AG09309 (cell line): ENCODE measurements around the gene GDI1.

Source experiments
- DNase-seq: peaks from one replicate; pipeline ENCODE4 v3.0.0-alpha.2; 2010; ENCODE audit warnings: low read depth
- H3K4me3 ChIP-seq: 2 replicates; pipeline ENCODE4 v1.5.1; 2011; ENCODE audit warnings: mild to moderate bottlenecking, low read depth, low read length, moderate library complexity; ENCODE audit not compliant: control insufficient read depth
- CTCF ChIP-seq: IDR thresholded peaks from 2 replicates; pipeline ENCODE4 v1.5.1; 2011; ENCODE audit warnings: mild to moderate bottlenecking, low read depth, low read length, inconsistent platforms; ENCODE audit not compliant: insufficient read depth, control insufficient read depth; ENCODE audit errors: missing control alignments

The GDI1 gene

GRCh38 chrX:154486396-154487207, 49.6 kb downstream of the GDI1 start, which contains the start of gene UBL4A:
Gene UBL4A (minus strand): TSS chrX:154486615. CDS start chrX:154486584, 31 bp downstream.
- TF ChIP-seq CTCF: no peak
- peak within 1 kb of the TSS; percentile 56 for H3K4me3 ChIP-seq
- DNase-seq: no peak

GRCh38 chrX:154487518-154488290, 50.8 kb downstream of the GDI1 start:
- H3K4me3 ChIP-seq: no peak overlapping the region
- TF ChIP-seq CTCF: no peak
- DNase-seq: no peak

GRCh38 chrX:154488336-154489075, 51.6 kb downstream of the GDI1 start:
- no peak for TF ChIP-seq CTCF
- no peak for DNase-seq
- no peak overlapping the region for H3K4me3 ChIP-seq

GRCh38 chrX:154489182-154489581, 52.2 kb downstream of the GDI1 start:
- no peak for DNase-seq
- no peak for TF ChIP-seq CTCF
- H3K4me3 ChIP-seq: peak overlapping the region; percentile 65

GRCh38 chrX:154490021-154490413, 53.1 kb downstream of the GDI1 start:
- H3K4me3 ChIP-seq: peak overlapping the region; percentile 65
- DNase-seq: no peak
- TF ChIP-seq CTCF: no peak

GRCh38 chrX:154490414-154491083, 53.6 kb downstream of the GDI1 start, which contains the start of gene SLC10A3:
Gene SLC10A3 (minus strand): TSS chrX:154490629. CDS start chrX:154488940, 1,689 bp downstream.
- peak; percentile 62 for DNase-seq
- no peak for TF ChIP-seq CTCF
- H3K4me3 ChIP-seq: peak within 1 kb of the TSS; percentile 65
